HG03457 (cell line): ENCODE measurements around the gene PEX10.

Experiments used
- ATAC-seq: cut with Tn5 transposase; IDR thresholded peaks from one replicate; pipeline ENCODE4 v1.9.1; 2021; ENCODE audit warnings: moderate number of reproducible peaks; ENCODE audit not compliant: unreplicated experiment

Gene PEX10

DNA sequence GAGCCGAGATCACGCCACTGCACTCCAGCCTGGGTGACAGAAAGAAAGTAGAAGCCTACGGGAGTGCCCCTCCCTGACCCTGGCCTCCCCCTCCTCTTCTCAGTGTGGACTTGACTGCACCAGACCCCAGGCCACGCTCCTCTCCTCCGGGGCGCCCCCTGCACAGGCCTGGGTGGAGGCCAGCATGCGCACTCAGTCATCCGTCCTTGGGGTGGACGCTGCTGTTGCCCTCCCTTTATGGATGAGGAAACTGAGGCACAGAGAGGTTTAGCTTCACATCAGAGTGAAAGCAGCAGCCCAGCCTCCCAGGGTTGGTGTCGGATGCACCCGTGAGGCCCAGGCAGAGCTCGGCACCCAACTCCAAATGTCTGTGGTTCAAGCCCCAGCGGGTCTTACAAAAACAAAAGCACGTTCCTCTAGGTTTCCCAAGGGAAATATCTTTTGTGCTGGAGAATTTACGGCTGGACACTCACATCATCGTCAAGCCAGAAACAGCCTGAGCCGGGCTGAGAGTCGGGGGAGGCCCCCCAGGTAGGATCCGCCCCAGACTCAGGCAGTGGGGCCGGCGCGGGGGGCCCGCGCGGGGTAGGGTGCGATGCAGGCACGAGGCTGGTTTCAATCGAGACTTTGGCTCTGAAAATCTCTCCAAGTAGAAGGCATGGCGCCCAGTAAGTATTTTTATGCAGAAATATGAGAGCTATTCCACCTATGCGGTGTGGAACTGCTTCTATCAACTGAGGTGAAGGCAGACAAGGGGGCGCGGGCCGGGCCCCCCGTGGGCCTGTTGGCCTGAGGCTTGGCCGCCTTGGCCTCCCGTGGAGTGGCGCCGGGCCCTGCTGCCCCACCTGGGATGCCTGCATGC lies 57.6 kb downstream of the PEX10 start:
- ATAC-seq: no peak
